GM12892 (cell line): ENCODE data around the gene MXD4.

Experiments
- POLR2AphosphoS5 ChIP-seq: IDR thresholded peaks from 2 replicates; pipeline ENCODE4 v1.6.1; 2011; ENCODE audit warnings: low read depth, low read length, control low read depth
- TAF1 ChIP-seq: IDR thresholded peaks from 2 replicates; pipeline ENCODE4 v1.6.1; 2011; ENCODE audit warnings: low read depth, mild to moderate bottlenecking, control low read depth, low read length, borderline replicate concordance

DNA sequence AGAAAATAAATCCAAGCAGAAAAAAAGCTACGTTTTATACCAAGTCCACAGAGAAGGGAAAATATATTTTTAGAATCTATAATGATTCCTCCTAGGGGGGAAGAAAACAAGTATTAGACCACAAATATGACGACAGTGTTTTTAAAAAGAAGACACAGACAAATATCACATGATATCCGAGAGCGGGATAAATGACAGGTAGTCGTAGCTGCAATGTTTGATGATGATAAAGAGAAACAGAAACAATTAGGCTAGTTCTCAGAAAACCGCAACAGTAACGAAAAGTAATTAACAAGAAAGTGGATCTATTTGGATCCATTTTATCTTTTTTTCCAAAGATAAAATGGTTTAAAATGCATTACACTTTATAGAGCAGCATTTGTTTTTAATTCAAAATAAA is 20.9 kb downstream of the MXD4 start:
- TF ChIP-seq POLR2AphosphoS5 (no peak), TAF1 (no peak)
